ENCODE measurements around the gene P2RY11.

Gene P2RY11, protein sequence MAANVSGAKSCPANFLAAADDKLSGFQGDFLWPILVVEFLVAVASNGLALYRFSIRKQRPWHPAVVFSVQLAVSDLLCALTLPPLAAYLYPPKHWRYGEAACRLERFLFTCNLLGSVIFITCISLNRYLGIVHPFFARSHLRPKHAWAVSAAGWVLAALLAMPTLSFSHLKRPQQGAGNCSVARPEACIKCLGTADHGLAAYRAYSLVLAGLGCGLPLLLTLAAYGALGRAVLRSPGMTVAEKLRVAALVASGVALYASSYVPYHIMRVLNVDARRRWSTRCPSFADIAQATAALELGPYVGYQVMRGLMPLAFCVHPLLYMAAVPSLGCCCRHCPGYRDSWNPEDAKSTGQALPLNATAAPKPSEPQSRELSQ

GRCh38 chr19:10111405-10111811, at the start of gene P2RY11:
Gene P2RY11, plus strand, starts transcription at chr19:10111693. Its CDS starts 29 bp downstream, at chr19:10111722.
- in situ Hi-C loops (cut with MboI; ENCODE audit: low sequenced_read_pairs): loop anchor here (25.0 kb wide), 1 partner anchor 276 kb away; the partner anchor contains the start of gene TYK2

GRCh38 chr19:10061717-10062310, 49.7 kb upstream of the P2RY11 start:
- in situ Hi-C loops (cut with MboI; ENCODE audit: low sequenced_read_pairs): no loop called here

GRCh38 chr19:10068205-10068604, 43.3 kb upstream of the P2RY11 start:
- in situ Hi-C loops (cut with MboI; ENCODE audit: low sequenced_read_pairs): no loop called here

DNA sequence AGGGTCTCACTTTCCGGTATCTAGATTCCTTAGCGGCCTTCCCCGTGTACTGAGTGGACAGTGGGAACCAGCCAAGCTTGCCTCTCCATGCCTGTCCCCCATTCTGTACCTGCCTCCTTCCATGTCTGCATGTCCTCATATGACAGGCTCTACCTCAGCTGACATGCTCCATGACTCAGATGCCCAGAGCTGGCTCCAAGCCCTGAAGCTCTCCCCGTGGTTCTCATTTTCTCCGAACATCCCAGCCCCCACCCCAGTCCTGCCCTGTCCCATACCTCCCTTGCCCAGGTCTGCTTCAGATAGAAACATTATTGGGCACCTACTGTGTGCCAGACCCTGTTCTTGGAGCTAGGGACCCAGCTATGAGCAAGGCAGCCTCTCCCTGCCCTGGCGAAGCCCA, 42.4 kb upstream of the P2RY11 start:
- in situ Hi-C loops (cut with MboI; ENCODE audit: low sequenced_read_pairs): no loop called here

- in situ Hi-C loops (cut with MboI; ENCODE audit: low sequenced_read_pairs): no loop called here
These were observed 40.6 kb upstream of the P2RY11 start for GRCh38 chr19:10070730-10071446.

GRCh38 chr19:10074153-10074552, 37.3 kb upstream of the P2RY11 start:
- in situ Hi-C loops (cut with MboI; ENCODE audit: low sequenced_read_pairs): no loop called here

- in situ Hi-C loops (cut with MboI; ENCODE audit: low sequenced_read_pairs): no loop called here
These were observed 35.0 kb upstream of the P2RY11 start for GRCh38 chr19:10076535-10076934.

DNA sequence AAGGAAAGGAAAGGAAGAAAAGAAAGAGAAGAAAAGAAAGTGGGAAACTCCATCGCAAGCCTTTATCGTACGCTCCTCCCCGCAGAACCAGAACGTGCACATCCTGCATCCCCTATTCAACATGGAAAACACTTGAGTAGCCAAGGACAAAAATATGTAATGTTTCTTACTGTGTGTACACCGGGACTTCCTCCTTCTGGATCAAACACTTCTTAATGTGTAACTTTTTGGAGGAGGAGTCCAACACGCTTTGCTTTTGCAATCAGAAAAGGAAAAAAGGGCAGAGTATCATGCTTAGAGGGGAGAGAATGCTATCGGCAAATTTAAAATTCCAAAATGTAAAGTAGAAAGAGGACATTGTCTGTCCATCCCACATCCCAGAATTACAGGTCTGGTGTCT, 33.2 kb upstream of the P2RY11 start:
- in situ Hi-C loops (cut with MboI; ENCODE audit: low sequenced_read_pairs): no loop called here

GRCh38 chr19:10079031-10079453, 32.5 kb upstream of the P2RY11 start:
- in situ Hi-C loops (cut with MboI; ENCODE audit: low sequenced_read_pairs): no loop called here

DNA sequence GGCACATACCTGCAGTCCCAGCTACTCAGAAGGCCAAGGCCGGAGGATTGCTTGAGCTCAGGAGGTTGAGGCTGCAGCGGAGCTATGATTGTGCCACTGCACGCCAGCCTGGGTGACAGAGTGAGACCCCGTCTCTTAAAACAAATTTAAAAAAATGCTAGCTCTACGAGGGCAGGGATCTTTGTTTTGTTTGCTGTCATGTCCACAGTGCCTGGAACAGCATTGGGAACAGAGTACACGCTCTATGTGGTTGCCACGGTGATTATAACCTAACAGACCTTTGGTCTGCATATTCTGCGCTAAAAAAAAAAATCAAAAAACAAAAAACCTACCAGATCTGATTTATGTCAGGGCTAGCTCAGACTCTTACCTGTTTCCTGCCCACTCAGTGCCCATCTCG, 27.6 kb upstream of the P2RY11 start:
- in situ Hi-C loops (cut with MboI; ENCODE audit: low sequenced_read_pairs): no loop called here

GRCh38 chr19:10084803-10085202, 26.7 kb upstream of the P2RY11 start:
- in situ Hi-C loops (cut with MboI; ENCODE audit: low sequenced_read_pairs): no loop called here

DNA sequence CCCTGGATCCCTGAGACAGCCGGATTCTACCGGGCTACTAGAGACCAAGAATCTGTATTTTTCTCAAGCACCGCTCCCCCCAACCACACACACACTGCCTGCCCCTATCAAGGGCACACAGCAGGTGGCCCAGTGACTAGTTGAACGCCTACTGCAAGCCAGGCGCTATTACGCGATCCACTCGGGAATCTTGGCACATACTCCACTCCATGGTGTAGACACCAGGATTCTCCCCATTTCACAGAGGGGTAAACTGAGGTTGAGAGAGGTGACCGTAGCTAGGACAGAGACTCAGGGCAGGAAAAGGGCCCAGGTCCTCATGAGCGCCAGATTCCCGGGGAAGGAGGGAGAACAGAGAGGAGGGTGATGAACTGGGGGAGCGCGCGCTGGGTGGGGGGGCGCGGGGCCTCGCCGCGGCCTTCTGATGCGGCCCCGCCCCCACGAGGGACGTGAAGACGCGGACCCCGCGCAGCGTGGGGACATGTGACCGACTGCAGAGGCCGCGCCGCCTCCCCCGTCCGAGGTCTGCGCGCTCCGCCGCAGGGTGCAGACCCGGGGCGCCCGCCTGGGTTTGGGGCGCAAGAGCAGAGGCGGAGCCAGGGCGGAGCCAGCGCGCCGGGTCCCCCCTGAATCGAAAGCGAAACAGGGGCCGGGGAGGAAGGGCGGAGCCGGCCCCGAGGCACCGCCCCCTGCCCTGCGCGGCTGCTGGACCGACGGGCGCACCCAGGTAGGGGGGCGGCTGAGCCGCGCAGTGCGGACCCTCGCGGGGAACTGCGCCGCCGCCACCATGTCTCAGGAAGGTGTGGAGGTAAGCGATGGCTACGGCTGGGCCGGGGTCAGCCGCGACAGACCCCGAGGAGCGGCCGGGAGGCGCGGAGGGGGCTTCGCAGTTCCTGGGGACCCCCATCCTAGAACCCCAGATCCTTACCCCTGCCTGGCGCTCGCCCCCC, 25.6 kb upstream of the P2RY11 start, which contains the start of gene SHFL:
Gene SHFL (plus strand): TSS at position 677 of the 950 bp plus-strand sequence. CDS start 111 bp downstream, at position 788.
- in situ Hi-C loops (cut with MboI; ENCODE audit: low sequenced_read_pairs): no loop called here

- in situ Hi-C loops (cut with MboI; ENCODE audit: low sequenced_read_pairs): no loop called here
These were observed 24.8 kb upstream of the P2RY11 start for GRCh38 chr19:10086591-10087192.

- in situ Hi-C loops (cut with MboI; ENCODE audit: low sequenced_read_pairs): no loop called here
These were observed 24.0 kb upstream of the P2RY11 start for GRCh38 chr19:10087296-10088061.

- in situ Hi-C loops (cut with MboI; ENCODE audit: low sequenced_read_pairs): no loop called here
These were observed 22.4 kb upstream of the P2RY11 start for GRCh38 chr19:10088949-10089554.

GRCh38 chr19:10089801-10090375, 21.6 kb upstream of the P2RY11 start:
- in situ Hi-C loops (cut with MboI; ENCODE audit: low sequenced_read_pairs): no loop called here

DNA sequence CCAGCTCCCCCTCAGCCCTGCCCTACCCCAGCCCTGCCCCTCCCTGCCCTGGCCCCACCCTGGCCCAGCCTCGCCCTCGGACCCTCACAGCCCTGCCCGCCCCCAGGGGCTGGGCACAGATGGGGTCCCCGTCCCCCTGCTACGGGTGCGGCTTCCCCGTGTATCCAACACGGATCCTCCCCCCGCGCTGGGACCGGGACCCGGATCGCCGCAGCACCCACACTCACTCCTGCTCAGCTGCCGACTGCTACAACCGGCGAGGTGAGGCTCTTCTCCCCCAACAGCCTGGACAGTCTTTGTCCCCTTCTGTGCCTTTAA, 20.2 kb upstream of the P2RY11 start:
- in situ Hi-C loops (cut with MboI; ENCODE audit: low sequenced_read_pairs): no loop called here

- in situ Hi-C loops (cut with MboI; ENCODE audit: low sequenced_read_pairs): no loop called here
These were observed 19.4 kb upstream of the P2RY11 start for GRCh38 chr19:10091895-10092641.
